SK-N-SH (cell line): Measurements from ENCODE around the gene SHF. TPM values are rescaled to one million over a fixed set of nuclear protein-coding genes. Genes with fewer than 3 reads are reported as not detected.
A peak's percentile ranks its signal among the peaks of the same experiment; 100 is the strongest.

Experiments
- CTCF ChIA-PET: fragments of 300-600, 350-600 bp; formaldehyde crosslinking; extraction: SDS; loops from one replicate; lab custom pipeline; 2021; lab: Yijun Ruan, JAX
- POLR2A ChIA-PET: fragments of 350-600 bp; sonication (Branson Sonifier 250); formaldehyde crosslinking; extraction: SDS; loops from one replicate; lab custom pipeline; 2020; ENCODE audit warnings: antibody characterized with exemption, inconsistent platforms; lab: Yijun Ruan, JAX
- DNase-seq: peaks from one replicate; pipeline ENCODE4 v3.0.0; 2012
- H2AFZ ChIP-seq: fragments of 200-600 bp; sonication (generic); 2 replicates; pipeline ENCODE4 v1.8.1; 2016; ENCODE audit warnings: antibody characterized with exemption, mild to moderate bottlenecking, low read depth
- H3F3A ChIP-seq: fragments of 200-600 bp; sonication (generic); replicated peaks from 2 replicates; pipeline ENCODE3; 2016; ENCODE audit warnings: antibody characterized with exemption, mild to moderate bottlenecking; ENCODE audit not compliant: insufficient read depth
- H3K27ac ChIP-seq, 2 experiments: fragments of 200-500 bp in 1 of 2; fragments of 200-600 bp in 1 of 2; sonication (Bioruptor generic) in 1 of 2; sonication (generic), shearing (Covaris generic) in 1 of 2; 2 replicates each; pipeline versions ENCODE4 v1.5.1 to v1.6.1; 2014 to 2016; ENCODE audit warnings: low read depth in 2 of 2, inconsistent platforms in 1 of 2, low read length in 1 of 2, mild to moderate bottlenecking in 1 of 2, mixed read lengths in 1 of 2
- H3K27me3 ChIP-seq: fragments of 200-600 bp; sonication (generic), shearing (Covaris generic); 2 replicates; pipeline ENCODE4 v1.6.1; 2016; ENCODE audit warnings: mixed run types; ENCODE audit not compliant: insufficient read depth
- H3K36me3 ChIP-seq, 2 experiments: fragments of 200-500 bp in 1 of 2; fragments of 200-600 bp in 1 of 2; sonication (Bioruptor generic) in 1 of 2; sonication (generic) in 1 of 2; replicated peaks in 1 of 2; 2 replicates each; pipeline versions ENCODE3 to v1.5.1; 2014 to 2016; ENCODE audit warnings: low read length in 1 of 2, mild to moderate bottlenecking in 1 of 2; ENCODE audit not compliant: insufficient read depth in 2 of 2, control insufficient read depth in 1 of 2
- H3K4me1 ChIP-seq, 2 experiments: fragments of 200-500 bp in 1 of 2; fragments of 200-600 bp in 1 of 2; sonication (Bioruptor generic) in 1 of 2; sonication (generic), shearing (Covaris generic) in 1 of 2; 2 replicates each; pipeline versions ENCODE4 v1.5.1 to v1.6.1; 2014 to 2016; ENCODE audit warnings: low read depth in 1 of 2, low read length in 1 of 2, mixed run types in 1 of 2; ENCODE audit not compliant: insufficient read depth in 2 of 2, control insufficient read depth in 1 of 2
- H3K4me2 ChIP-seq: fragments of 200-600 bp; sonication (generic), shearing (Covaris generic); 2 replicates; pipeline ENCODE4 v1.6.1; 2017; ENCODE audit warnings: mixed run types
- H3K4me3 ChIP-seq, 2 experiments: fragments of 200-500 bp in 1 of 2; fragments of 200-600 bp in 1 of 2; sonication (Bioruptor generic) in 1 of 2; sonication (generic), shearing (Covaris generic) in 1 of 2; 2 replicates each; pipeline versions ENCODE4 v1.5.1 to v1.8.1; 2014 to 2016; ENCODE audit warnings: low read depth in 2 of 2, inconsistent platforms in 1 of 2, low read length in 1 of 2, mild to moderate bottlenecking in 1 of 2, mixed read lengths in 1 of 2, moderate library complexity in 1 of 2
- H3K79me2 ChIP-seq: fragments of 200-600 bp; sonication (generic); 2 replicates; pipeline ENCODE4 v1.8.1; 2017; ENCODE audit warnings: mild to moderate bottlenecking; ENCODE audit not compliant: insufficient read depth
- H3K9ac ChIP-seq: fragments of 200-600 bp; sonication (generic); 2 replicates; pipeline ENCODE4 v1.6.1; 2017; ENCODE audit warnings: mixed run types
- H3K9me2 ChIP-seq: fragments of 200-600 bp; sonication (generic); 2 replicates; pipeline ENCODE4 v1.6.1; 2017; ENCODE audit warnings: mixed run types
- H3K9me3 ChIP-seq: fragments of 200-600 bp; sonication (generic); 2 replicates; pipeline ENCODE4 v1.6.1; 2017; ENCODE audit warnings: mixed run types, mild to moderate bottlenecking, moderate library complexity
- H4K20me1 ChIP-seq: fragments of 200-600 bp; sonication (generic); 2 replicates; pipeline ENCODE4 v1.6.1; 2017; ENCODE audit warnings: mild to moderate bottlenecking, mixed run types; ENCODE audit not compliant: insufficient read depth
- CHD2 ChIP-seq: fragments of 150-350 bp; IDR thresholded peaks from 2 replicates; pipeline ENCODE4 v1.6.1; 2018; ENCODE audit warnings: low read length; ENCODE audit not compliant: partially characterized antibody
- EP300 ChIP-seq, 2 experiments: IDR thresholded peaks; 2 replicates each; pipeline versions ENCODE4 v1.4.0 to v1.6.1; 2012; ENCODE audit warnings: borderline replicate concordance in 1 of 2, low read depth in 1 of 2, low read length in 1 of 2
- FOSL2 ChIP-seq: IDR thresholded peaks from 2 replicates; pipeline ENCODE4 v1.4.0; 2012; ENCODE audit warnings: low read depth, mild to moderate bottlenecking, moderate library complexity, borderline replicate concordance
- FOXJ3 ChIP-seq: sonication (generic); formaldehyde crosslinking; IDR thresholded peaks from 2 replicates; pipeline ENCODE4 v1.5.1; 2020; ENCODE audit warnings: mild to moderate bottlenecking, missing genetic modification reagents
- GATA2 ChIP-seq: sonication (generic); formaldehyde crosslinking; IDR thresholded peaks from 2 replicates; pipeline ENCODE4 v1.5.0; 2020; ENCODE audit warnings: mild to moderate bottlenecking, missing genetic modification reagents
- MXI1 ChIP-seq: IDR thresholded peaks from 2 replicates; pipeline ENCODE4 v1.6.1; 2012; ENCODE audit warnings: mild to moderate bottlenecking, low read depth, low read length, improper control_type of control experiment
- NFIC ChIP-seq: IDR thresholded peaks from 2 replicates; pipeline ENCODE4 v1.4.0; 2012; ENCODE audit warnings: borderline replicate concordance
- NRF1 ChIP-seq: IDR thresholded peaks from 2 replicates; pipeline ENCODE4 v1.6.1; 2012; ENCODE audit warnings: low read depth, mild to moderate bottlenecking, low read length
- POLR2AphosphoS5 ChIP-seq: IDR thresholded peaks from 2 replicates; pipeline ENCODE4 v1.6.1; 2012; ENCODE audit warnings: low read depth, low read length
- RCOR1 ChIP-seq: fragments of 150-350 bp; IDR thresholded peaks from 2 replicates; pipeline ENCODE4 v1.6.1; 2017; ENCODE audit warnings: antibody characterized with exemption, low read length
- RFX5 ChIP-seq: IDR thresholded peaks from 2 replicates; pipeline ENCODE4 v1.6.1; 2012; ENCODE audit warnings: mild to moderate bottlenecking, improper control_type of control experiment, low read length
- SMC3 ChIP-seq: IDR thresholded peaks from 2 replicates; pipeline ENCODE4 v1.6.1; 2012; ENCODE audit warnings: low read depth, low read length, improper control_type of control experiment
- TAF1 ChIP-seq: IDR thresholded peaks from 2 replicates; pipeline ENCODE4 v1.6.1; 2012; ENCODE audit warnings: low read depth, mild to moderate bottlenecking, low read length, moderate library complexity, borderline replicate concordance
- TCF12 ChIP-seq: IDR thresholded peaks from 2 replicates; pipeline ENCODE4 v1.4.0; 2012
- TEAD4 ChIP-seq: IDR thresholded peaks from 2 replicates; pipeline ENCODE4 v1.4.0; 2012; ENCODE audit warnings: mild to moderate bottlenecking, borderline replicate concordance; ENCODE audit not compliant: insufficient read depth
- WGBS: methylation state at CpG from one replicate; pipeline ENCODE4 v1.1.6; 2017; ENCODE audit warnings: low lambda C conversion rate; 5-methylcytosine and 5-hydroxymethylcytosine counted together
- polyA plus RNA-seq, 3 experiments: library from polyadenylated mRNA; depleted of rRNA; stranded (reverse); fragments of >200 nt; gene quantifications; 2 replicates each; pipeline ENCODE4 v1.2.3, GENCODE V29; 2012
- TF ChIP-seq, protein P1 (sequence below): IDR thresholded peaks from 2 replicates; pipeline ENCODE4 v1.4.0; 2012; ENCODE audit warnings: low read depth
- TF ChIP-seq, protein P2 (sequence below): fragments of 150-350 bp; IDR thresholded peaks from 2 replicates; pipeline ENCODE4 v1.6.1; 2016; ENCODE audit warnings: mild to moderate bottlenecking, low read depth, low read length
- TF ChIP-seq, protein P3 (sequence below): IDR thresholded peaks from 2 replicates; pipeline ENCODE4 v1.6.1; 2012; ENCODE audit warnings: mild to moderate bottlenecking, low read depth, low read length, moderate library complexity
- TF ChIP-seq, protein P4 (sequence below): IDR thresholded peaks from 2 replicates; pipeline ENCODE4; 2012
- TF ChIP-seq, protein P5 (sequence below): IDR thresholded peaks from 2 replicates; pipeline ENCODE4 v1.4.0; 2012; ENCODE audit warnings: low read depth, borderline replicate concordance

Gene SHF
- polyA plus RNA-seq, 1 of the 3 experiments (the other 2 are of a cell fraction): 5.5 TPM

DNA sequence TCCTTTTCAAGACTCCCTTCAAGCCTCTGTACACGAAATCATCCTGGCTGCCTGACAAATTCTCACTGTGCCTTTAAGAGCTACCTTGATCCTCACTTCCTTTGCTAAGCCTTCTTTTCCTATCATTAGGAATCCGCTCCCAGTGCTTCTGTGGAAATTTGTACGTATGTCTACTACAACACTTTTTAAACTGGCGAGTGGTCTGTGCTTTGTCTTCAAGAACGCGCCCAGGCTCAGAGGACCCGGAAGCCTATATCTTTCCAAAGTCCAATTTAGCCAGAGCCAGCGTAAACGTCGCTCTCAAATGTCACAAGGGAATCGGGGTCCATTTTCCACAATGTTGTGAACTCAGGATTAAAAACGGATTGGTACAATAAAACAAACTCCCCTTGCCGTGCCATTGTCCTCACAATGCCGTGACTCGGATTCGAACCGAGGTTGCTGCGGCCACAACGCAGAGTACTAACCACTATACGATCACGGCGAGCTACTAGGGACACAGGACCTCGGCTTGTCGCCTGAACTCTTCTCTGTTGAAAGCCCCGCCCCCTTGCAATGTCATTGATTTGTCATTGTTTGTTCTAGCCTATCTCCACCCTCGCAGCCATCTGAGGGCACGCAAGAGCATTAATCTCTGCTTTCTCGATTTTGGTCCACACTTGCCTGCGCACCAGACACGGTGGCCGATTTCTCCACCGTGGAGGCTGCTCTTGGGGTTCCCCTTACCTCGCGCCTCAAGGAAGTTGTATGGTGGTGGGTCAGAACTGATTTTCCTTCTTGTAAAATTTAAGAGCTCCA is 12.4 kb upstream of the SHF start:
- Histone ChIP-seq H3K9ac (peak overlapping the region; percentile 68), H3K4me3 (peak overlapping the region; percentile 70 to 87), H4K20me1 (no peaks in the 10 kb centered on the region), H3K79me2 (no peaks in the 10 kb centered on the region), H3K4me2 (peak overlapping the region; percentile 98), H3K27me3 (no peaks in the 10 kb centered on the region), H3F3A (peaks cover 35% of the 10 kb centered on the region), H3K9me3 (no peaks in the 10 kb centered on the region), H3K4me1 (peaks cover 0 to 4% of the 10 kb centered on the region in 2 experiments; a peak in 1 of 4 replicates), H3K9me2 (no peaks in the 10 kb centered on the region), H3K27ac (peak overlapping the region; percentile 92 to 93), H3K36me3 (no peaks in the 10 kb centered on the region), H2AFZ (peak overlapping the region; percentile 98)
- CTCF ChIA-PET: interaction anchor here (0.6 to 10.1 kb wide), 17 partner anchors 8 to 386 kb away, joined by 3 to 226 read pairs (median 3); partner anchors contain the start of genes BLOC1S6 and SHF
- DNase-seq: peak; percentile 70
- 2% methylated on average over 30 of the region's 34 CpGs for WGBS
- peak; percentile 56 for TF ChIP-seq CHD2
- TF ChIP-seq EP300 (IDR thresholded peaks at IDR 0.05; ENCODE audit: borderline replicate concordance in 1 of 2, low read depth in 1 of 2, low read length in 1 of 2): peak in 1 of 2 experiments; percentile 24; a peak in 1 of 4 replicates
- TF ChIP-seq, protein P1, sequence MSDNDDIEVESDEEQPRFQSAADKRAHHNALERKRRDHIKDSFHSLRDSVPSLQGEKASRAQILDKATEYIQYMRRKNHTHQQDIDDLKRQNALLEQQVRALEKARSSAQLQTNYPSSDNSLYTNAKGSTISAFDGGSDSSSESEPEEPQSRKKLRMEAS: peak; percentile 25
- TF ChIP-seq, protein P2, sequence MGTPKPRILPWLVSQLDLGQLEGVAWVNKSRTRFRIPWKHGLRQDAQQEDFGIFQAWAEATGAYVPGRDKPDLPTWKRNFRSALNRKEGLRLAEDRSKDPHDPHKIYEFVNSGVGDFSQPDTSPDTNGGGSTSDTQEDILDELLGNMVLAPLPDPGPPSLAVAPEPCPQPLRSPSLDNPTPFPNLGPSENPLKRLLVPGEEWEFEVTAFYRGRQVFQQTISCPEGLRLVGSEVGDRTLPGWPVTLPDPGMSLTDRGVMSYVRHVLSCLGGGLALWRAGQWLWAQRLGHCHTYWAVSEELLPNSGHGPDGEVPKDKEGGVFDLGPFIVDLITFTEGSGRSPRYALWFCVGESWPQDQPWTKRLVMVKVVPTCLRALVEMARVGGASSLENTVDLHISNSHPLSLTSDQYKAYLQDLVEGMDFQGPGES: no peak
- TF ChIP-seq, protein P3, sequence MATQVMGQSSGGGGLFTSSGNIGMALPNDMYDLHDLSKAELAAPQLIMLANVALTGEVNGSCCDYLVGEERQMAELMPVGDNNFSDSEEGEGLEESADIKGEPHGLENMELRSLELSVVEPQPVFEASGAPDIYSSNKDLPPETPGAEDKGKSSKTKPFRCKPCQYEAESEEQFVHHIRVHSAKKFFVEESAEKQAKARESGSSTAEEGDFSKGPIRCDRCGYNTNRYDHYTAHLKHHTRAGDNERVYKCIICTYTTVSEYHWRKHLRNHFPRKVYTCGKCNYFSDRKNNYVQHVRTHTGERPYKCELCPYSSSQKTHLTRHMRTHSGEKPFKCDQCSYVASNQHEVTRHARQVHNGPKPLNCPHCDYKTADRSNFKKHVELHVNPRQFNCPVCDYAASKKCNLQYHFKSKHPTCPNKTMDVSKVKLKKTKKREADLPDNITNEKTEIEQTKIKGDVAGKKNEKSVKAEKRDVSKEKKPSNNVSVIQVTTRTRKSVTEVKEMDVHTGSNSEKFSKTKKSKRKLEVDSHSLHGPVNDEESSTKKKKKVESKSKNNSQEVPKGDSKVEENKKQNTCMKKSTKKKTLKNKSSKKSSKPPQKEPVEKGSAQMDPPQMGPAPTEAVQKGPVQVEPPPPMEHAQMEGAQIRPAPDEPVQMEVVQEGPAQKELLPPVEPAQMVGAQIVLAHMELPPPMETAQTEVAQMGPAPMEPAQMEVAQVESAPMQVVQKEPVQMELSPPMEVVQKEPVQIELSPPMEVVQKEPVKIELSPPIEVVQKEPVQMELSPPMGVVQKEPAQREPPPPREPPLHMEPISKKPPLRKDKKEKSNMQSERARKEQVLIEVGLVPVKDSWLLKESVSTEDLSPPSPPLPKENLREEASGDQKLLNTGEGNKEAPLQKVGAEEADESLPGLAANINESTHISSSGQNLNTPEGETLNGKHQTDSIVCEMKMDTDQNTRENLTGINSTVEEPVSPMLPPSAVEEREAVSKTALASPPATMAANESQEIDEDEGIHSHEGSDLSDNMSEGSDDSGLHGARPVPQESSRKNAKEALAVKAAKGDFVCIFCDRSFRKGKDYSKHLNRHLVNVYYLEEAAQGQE: peak; percentile 43; the same call in 1 of the 2 replicates
- TF ChIP-seq FOXJ3 (CRISPR knock-in tag): 0 out of 2 replicates have a peak, but pooled peaks have one; percentile 24
- 0 out of 2 replicates have a peak, but pooled peaks have one; percentile 6 for TF ChIP-seq NFIC
- 0 out of 2 replicates have a peak, but pooled peaks have one; percentile 7 for TF ChIP-seq NRF1
- peak; percentile 64; the same call in 1 of the 2 replicates for TF ChIP-seq MXI1
- TF ChIP-seq SMC3: 0 out of 2 replicates have a peak, but pooled peaks have one; percentile 7
- TF ChIP-seq TAF1: peak; percentile 50; the same call in 1 of the 2 replicates
- no peak; the same call in 1 of the 2 replicates for TF ChIP-seq GATA2 (CRISPR knock-in tag)
- TF ChIP-seq RCOR1: peak; percentile 82
- TF ChIP-seq, protein P4, sequence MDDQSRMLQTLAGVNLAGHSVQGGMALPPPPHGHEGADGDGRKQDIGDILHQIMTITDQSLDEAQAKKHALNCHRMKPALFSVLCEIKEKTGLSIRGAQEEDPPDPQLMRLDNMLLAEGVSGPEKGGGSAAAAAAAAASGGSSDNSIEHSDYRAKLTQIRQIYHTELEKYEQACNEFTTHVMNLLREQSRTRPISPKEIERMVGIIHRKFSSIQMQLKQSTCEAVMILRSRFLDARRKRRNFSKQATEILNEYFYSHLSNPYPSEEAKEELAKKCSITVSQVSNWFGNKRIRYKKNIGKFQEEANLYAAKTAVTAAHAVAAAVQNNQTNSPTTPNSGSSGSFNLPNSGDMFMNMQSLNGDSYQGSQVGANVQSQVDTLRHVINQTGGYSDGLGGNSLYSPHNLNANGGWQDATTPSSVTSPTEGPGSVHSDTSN: 0 out of 2 replicates have a peak, but pooled peaks have one; percentile 3
- TF ChIP-seq POLR2AphosphoS5: peak; percentile 31
- TF ChIP-seq FOSL2: peak; percentile 69; the same call in 1 of the 2 replicates
- TF ChIP-seq, protein P5, sequence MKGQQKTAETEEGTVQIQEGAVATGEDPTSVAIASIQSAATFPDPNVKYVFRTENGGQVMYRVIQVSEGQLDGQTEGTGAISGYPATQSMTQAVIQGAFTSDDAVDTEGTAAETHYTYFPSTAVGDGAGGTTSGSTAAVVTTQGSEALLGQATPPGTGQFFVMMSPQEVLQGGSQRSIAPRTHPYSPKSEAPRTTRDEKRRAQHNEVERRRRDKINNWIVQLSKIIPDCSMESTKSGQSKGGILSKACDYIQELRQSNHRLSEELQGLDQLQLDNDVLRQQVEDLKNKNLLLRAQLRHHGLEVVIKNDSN: no peak
- peak; percentile 18; the same call in 1 of the 2 replicates for TF ChIP-seq TCF12
- peak; percentile 88 for TF ChIP-seq TEAD4
- TF ChIP-seq RFX5: no peak
- POLR2A ChIA-PET: interaction anchor here (2.3 to 6.3 kb wide), 4 partner anchors 14 to 79 kb away, joined by 10 to 66 read pairs (median 24); partner anchors contain the start of gene SHF
